Cortex of kidney (tissue), 1 donor: Measurements from ENCODE around the gene CRX.
"Not testable (repeated sequence)": the region's sequence is repeated elsewhere in the genome, so short reads cannot be mapped to it uniquely, and the experiment has no call there.

Source experiments
- DNase-seq: peaks from one replicate; lab custom pipeline; 2025; lab: John Stamatoyannopoulos, UW

CRX gene

DNA sequence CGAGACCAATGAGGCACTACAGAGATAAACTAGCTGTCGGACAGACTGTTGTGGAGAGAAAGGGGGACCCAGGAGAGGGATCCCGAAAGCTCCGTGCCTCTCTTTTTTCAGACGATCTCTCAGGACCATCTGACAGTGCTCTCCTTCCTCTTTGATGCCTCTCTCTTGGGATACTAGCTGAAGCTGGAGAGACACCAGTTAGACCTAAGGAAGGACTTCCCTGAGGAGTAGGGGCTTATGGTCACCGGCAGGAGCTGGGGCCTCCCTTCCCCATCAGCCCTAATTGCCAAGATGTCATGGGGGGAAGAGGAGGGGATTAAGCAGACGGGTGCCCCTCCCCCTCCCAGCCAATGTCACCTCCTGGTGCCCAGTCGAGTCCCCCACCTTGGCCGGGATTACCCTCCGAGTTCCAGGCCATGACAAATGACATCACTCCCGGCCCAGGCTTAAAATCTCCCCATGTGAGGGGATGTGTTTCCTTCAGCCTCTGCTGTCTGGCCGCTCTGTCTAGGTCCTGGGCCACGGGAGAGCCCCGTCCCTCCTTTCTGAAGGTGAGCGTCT, at the start of gene CRX:
CRX (plus strand) TSS at position 478 of the 561 bp plus-strand sequence. CDS start 12,507 bp downstream, outside the sequence.
- no peak for DNase-seq

DNA sequence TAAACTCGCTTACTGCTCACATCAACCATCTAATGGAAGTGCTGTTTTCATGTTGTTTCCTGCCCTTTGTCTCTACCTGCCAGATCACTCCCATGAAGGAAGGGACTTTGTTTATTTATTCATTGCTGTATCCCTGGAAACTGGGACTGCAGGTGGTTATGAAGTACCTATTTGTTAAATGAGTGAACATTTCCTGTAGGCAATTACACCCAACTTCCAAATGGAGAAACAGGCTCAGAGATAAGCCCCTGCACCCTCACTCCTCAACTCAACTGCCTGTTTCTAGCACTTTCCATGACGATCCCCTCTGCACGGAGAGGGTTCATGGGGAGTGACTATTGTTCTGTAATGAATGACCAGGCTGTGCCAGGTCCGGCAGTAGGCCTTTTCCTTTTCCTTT, 45.2 kb upstream of the CRX start:
- DNase-seq = no peak

DNA sequence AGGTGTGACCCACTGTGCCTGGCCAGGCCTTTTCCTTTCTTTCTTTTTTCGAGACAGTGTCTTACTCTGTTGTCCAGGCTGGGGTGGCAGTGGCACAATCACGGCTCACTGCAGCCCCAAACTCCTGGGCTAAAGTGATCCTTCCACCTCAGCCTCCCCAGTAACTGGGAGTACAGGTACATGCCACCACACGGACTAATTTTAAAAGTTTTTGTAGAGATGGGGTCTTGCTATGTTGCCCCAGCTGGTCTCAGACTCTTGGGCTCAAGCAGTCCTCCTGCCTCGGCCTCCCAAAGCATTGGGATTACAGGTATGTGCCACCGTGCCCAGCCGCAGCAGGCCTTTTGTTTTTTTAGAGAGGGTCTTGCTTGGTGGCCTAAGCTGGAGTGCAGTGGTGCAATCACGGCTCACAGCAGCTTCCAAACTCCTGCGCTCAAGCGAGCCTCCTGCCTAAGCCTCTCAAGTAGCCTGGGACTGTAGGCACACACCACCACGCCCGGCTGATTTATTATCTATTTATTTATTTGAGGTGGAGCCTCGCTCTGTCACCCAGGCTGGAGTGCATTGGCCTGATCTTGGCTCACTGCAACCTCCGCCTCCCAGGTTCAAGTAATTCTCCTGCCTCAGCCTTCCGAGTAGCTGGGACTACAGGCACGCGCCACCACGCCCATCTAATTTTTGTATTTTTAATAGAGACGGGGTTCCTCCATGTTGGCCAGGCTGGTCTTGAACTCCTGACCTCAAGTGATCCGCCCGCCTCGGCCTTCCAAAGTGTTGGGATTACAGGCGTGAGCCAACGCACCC, 44.3 kb upstream of the CRX start:
- DNase-seq = not testable (repeated sequence)

DNA sequence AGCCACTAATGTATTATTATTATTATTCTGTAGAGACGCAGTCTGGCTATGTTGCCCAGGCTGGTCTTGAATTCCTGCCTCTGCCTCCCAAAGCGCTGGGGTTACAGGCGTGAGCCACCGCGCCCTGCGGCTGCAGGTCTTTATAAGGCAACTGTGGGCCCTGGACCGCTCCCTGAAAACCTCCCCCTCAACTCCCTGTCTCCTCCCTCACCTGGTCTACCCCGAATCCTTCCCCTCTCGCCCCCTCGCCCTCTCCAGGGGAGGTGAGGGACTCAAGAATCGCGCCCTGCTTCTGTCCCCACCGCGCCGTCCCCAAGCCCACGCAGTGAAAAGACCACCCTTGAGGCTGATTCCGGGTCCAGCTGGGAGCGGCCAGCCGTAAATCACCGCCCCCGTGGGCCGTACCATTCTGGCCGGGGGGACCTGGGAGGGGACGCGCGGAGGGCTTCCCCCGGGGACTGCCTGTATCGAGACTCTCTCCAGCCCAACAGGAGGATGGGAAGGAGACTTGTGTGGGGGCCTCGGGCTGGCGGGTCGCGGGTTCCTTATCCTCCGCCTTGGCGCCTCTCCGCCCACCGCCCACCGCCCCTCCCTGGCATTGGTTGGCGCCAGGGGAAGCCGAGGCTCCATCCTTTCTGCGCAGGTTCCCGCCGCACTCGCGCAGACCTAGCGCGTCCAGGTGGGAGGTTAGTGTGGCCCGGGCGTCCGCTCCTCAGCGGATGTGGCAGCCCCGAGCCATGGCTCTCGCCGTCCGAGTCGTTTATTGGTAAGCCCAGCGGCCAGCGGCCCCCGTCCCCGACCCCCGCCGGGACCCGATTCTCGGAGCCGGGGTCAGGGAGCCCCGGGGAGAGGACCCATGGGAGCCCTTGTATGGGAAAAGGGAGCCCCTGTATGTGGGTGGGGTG, 43.4 kb upstream of the CRX start, which contains the start of gene SELENOW:
SELENOW (plus strand) TSS at position 655 of the 905 bp plus-strand sequence; CDS start at position 738, 83 bp downstream.
- no peak for DNase-seq

DNA sequence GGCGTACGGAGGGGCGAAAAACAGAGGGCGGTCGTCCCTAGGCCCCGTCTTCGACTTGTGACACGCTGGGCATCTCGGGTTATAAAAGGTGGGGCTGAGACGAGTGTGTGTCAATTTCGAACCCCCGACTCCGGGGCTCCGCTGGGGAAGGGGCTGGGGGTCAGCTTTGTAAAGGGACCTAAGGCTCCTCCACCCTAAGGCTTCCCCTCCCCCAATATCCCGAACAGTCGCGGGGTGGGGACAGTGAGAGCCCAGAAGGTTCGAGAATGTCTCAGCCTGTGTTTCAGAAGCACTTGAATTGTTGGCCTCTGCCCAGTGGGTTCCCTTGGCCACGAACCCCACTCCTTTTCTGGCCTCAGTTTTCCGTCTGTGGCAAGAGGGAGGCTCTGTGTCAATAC, 42.8 kb upstream of the CRX start:
- DNase-seq = no peak

DNA sequence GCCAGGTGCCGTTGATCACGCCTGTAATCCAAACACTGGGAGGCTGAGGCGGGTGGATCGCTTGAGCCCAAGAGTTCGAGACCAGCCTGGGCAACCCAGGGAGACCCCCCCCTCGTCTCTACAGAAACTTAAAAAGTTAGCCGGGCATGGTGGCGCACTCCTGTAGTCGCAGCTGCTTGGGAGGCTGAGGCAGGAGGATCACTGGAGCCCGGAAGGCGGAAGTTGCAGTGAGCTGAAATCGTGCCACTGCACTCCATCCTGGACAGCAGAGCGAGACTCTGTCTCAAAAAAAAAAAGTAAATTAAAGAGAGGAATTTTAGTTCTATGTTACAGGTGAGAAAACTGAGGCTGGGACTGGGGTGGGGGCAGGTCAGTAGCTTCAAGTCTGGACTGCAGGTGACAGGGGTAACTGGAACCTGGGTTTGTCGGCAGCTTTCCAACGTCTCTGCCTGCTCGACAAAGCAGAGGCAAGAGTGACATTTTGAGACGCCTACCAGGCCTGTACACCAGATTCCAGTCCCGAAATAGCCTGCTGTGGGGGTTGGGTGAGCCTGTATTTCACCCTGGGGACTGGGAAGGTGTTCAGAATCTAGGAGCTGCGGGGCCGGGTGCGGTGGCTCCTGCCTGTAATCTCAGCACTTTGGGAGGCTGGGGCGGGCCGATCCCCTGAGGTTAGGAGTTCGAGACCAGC, 42.1 kb upstream of the CRX start:
- DNase-seq = no peak

DNA sequence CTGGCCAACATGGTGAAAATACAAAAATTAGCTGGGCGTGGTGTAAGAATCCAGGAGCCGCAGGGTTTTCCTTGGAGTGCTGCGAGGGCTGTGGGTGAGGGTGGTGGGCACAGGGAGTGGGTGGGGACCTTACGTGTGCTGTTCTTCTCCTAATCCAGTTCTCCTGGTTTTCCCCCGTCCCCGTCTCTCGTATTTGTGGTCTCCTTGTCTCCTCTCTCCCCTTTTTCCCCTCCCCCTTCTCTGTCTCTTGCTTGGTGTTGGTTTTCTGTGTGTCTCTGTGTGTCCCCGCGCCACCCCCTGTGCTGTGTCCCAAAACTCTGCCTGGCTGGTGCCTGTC, 41.6 kb upstream of the CRX start:
- no peak for DNase-seq

DNA sequence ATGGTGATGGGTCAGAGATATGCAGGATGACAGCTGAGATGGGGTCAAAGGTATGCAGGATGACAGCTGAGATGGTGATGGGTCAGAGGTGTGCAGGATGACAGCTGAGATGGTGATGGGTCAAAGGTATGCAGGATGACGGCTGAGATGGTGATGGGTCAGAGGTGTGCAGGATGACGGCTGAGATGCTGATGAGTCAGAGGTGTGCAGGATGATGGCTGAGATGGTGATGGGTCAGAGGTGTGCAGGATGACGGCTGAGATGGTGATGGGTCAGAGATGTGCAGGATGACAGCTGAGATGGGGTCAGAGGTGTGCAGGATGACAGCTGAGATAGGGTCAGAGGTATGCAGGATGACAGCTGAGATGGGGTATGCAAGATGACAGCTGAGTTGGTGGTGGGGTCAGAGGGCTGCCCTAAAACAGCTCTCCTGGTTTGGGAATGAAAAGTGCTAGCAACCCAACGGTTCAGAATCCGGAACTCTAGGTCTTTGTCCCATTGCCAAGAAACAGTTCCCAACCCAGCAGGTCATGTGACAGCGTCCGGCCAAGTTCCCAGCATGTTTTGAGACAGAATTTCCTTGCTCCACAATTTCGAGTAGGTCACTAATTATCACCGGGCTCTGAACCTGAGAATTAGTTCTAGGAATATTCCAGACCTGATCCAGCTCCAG, 40.0 kb upstream of the CRX start:
- DNase-seq = no peak

DNA sequence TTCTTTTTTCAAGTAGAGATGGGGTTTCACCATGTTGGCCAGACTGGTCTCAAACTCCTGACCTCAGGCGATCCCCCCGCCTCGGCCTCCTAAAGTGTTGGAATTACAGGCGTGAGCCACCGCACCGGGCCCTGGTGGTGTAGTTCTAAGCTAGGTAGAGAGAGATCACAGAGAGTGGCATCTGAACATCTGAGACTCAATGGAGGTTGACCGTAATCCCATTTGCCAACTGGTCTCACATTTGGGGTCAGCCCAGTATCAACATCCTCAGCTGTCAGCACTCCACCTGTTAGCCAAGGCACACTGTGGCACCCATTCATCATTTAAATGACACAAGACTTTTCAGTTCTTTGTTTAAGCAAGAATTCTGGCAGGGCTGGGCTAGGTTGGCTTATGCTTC, 35.2 kb upstream of the CRX start:
- DNase-seq = no peak

DNA sequence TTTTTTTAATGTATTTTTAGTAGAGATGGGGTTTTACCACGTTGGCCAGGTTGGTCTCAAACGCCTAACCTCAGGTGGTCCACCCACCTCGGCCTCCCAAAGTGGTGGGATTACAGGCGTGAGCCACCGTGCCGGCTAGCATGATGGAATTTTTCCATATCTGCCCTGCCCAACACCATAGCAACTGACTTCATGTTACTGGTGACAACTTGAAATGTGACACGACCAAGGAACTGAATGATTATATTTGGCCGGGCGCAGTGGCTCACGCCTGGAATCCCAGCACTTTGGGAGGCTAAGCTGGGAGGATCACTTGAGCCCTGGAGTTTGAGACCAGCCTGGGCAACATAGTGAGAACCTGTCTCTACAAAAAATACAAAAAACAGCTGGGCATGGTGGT, 34.4 kb upstream of the CRX start:
- DNase-seq = not testable (repeated sequence)

DNA sequence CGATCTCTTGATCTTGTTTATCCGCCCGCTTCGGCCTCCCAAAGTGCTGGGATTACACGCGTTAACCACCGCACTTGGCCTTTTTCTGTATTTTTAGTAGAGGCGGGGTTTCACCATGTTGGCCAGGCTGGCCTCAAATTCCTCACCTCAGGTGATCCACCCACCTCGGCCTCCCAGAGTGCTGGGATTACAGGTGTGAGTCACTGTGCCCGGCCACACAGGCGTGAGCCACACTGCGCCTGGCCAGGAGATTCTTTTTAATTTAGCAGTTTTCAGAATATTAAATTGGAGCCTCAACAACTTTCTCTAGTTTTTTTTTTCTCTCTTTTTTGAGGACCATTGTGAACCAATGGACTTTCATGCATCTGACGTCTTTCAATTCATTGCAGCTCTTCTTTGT, 31.9 kb upstream of the CRX start:
- DNase-seq = not testable (repeated sequence)

DNA sequence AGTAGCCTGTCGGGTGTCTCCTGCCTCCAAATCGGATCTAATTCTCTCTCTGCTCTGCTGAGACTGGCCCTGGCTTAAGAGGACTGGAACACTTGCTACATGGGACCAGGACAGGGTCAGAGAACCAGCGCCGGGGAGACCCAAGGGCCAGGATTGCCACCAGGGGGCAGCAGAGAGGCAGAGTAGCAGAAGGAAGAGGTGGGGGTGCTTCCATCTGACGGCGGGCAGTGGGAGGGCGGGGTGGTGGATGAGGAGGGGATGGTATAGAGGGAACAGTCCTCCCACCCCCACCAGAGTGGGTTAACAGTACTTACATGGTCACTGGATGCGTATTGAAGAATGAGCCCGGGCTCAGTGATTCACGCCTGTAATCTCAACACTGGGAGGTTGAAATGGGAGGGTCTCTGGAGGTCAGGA, 31.3 kb upstream of the CRX start:
- no peak for DNase-seq

DNA sequence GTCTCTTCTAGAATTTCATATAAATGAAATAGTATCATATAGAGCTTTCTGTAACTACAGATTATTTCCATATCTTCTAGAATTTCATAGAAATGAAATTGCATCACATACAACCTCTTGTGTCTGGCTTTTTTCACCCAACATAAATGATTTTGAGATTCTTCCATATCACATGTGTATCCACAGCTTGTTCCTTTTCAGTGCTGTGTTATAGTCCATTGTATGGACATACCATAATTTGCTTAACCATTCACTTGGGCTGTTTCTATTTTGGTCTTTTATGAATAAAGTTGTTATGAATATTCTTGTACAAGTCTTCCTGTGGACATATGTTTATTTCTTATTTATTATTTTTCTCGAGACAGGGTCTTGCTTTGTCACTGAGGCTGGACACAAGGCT, 29.1 kb upstream of the CRX start:
- no peak for DNase-seq

DNA sequence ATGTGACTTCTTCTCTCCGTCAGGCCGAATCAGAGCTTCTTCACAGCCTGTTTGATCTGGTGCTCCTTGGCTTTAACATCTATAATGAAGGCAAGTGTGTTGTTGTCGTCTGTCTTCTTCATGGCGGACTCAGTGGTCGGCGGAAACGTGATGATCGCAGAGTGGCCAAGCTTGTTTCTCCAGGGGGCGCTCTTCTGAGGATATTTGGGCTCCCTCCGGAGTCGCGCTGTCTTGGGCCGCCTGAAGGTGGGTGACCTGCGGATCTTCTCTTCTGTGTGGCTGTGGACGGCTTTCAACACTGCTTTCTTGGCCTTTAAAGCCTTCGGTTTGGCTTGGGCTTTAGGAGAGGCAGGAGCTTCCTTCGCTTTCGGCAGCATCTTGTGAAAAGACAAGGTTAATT, 27.2 kb upstream of the CRX start:
- DNase-seq = no peak

DNA sequence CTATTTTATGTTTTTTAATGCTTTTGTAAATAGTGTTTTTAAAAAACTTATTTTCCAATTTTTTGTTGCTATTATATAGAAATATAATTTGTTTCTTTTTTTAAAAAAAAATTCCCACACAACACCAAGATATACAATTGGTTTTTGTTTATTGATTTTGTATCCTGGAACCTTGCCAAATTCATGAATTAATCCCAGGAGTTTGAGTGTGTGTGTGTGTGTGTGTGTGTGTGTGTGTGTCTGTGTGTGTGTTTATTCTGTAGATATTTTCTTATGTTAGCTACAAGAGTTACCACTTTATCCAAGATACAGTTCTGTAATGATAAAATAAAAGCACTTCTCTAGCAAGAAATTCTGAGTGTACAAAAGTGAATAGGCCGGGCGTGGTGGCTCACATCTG, 25.0 kb upstream of the CRX start:
- DNase-seq = no peak

DNA sequence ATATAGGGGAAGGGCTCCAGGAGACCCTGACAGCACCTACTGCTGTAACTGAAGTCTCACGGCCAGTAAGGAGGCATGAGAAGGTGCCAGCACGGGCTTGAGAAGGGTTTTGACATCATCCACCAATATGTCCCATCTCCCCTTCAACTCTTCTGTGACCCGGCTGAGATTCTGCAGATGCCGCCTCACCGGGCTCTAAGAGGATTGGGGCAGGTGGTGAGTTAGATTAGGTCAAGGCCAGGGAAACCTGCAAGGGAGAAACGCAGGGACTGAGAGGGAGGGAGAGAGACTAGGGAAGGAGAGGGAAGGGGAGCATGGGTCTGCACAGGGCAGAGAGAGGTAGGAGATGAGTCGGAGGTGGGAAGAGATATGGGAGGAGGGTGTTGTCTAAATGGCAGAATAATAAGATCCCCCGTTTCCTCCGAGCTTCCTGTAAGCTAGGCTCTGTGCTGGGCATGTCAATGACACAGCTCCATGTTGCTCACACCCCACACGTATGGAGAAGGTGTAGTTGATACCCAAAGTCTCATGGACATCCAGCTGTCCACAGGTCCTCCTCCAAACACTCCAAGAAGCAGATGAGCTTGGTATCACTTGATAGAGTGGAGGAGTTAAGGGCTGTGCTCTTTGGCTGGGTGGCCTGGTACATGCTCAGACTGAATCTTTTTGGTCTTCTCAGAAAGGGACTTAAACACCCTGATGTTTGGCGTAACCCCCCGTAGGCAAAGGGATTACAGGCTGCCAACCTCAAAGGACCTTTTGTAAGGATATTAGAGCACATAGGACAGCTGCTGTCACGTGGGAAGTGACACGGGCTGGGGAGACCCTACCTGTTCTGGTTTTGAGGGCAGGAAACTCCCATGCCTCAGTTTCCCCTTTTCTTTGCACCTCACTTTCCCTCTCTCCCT, 23.5 kb upstream of the CRX start:
- DNase-seq = no peak

DNA sequence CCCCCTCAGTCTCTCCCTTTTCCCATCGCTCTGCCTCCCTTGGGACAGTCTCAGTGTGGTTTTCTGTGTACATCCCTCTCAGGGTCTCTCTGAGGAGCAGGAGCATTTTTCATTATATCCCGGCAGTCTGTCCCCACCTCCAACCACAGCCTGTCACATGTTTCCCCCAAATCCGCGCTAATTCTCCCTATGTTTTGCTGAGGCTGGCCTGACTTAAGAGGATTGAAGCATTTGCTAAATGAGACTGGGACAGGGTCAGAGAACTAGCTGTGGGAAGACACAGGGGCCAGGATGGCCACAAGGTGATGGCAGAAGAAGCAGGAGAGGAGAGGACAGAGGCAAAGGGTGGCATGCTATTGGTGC, 22.9 kb upstream of the CRX start:
- no peak for DNase-seq

DNA sequence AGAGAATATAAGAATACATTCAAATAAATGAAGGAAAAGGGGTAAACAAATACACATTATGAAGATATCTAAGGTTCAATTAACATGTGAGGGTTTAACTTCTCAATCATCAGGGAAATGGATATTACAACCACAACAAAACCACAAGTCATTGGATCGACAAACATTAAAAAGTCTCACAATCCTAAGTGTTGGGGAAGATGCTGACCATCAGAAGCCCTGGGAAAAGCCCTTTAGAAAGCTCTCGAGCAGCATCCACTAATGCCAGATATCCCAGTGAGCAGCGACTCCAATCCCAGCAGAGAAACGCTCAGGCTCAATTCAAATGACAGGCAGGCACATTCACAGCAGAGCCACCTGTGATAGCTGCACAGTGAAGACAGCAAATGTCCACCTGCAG, 20.5 kb upstream of the CRX start:
- no peak for DNase-seq

DNA sequence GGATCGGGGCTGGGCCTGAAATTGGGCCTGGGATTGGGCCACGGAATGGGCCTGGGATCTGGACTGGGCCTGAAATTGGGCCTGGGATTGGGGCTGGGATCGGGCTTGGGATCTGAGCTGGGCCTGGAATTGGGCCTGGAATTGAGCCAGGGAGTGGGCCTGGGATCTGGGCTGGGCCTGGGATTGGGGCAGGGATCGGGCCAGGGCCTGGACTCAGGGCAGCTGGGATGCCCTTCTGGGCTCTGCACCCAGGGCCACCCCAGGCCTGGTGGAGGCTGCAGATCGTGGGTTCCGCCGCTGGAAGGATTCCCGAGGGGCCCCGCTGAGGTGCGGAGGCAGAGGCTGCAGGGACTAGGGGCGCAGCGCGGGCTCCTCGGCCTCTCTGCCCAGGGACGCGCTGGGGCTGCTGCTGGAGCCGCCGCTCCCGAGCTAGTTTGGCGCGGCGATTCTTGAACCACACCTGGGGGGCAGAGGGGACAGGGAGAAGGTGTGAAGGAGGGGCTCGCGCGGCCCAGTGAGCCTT, 19.2 kb upstream of the CRX start:
- DNase-seq = no peak

DNA sequence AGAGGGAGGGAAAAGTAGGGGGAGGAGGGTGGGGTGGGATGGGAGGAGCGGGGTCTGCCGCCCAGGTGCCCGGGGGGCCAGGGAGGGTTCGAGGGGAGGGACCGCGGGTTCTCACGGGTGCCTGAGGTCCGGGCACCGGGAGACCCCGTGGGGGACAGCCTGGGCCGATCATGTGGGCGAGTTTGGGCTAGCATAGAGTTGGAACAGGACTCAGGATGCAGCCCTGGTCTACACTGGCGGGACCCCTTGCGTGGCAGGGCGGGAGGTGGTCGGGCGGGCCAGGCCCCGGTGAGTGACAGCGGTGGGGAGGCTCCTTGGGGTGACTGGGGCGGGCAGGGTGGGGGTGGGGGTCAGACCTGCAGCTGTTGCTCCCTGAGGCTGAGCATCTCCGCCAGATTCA, 18.6 kb upstream of the CRX start:
- DNase-seq = not testable (repeated sequence)
